Kidney (tissue), 14 donors: ENCODE results near the gene CD48. TPM values are rescaled to one million over a fixed set of nuclear protein-coding genes. Genes with fewer than 3 reads are reported as not detected.

Experiments used
- DNase-seq, 5 donors: peaks; one replicate each; pipeline ENCODE4 v3.0.0-alpha.2; 2013 to 2020
- FAIRE-seq: peaks from 2 replicates; lab custom pipeline; 2012; peaks lifted over from hg19 to GRCh38; lab: Jason Lieb, UNC
- H3K27ac ChIP-seq, 2 donors: one replicate each; pipeline ENCODE4 v1.7.0; 2013; ENCODE audit warnings: low read depth in 2 of 2, low read length in 2 of 2, inconsistent platforms in 1 of 2
- H3K27me3 ChIP-seq: one replicate; pipeline ENCODE4 v1.7.1; 2013; ENCODE audit warnings: low read length, inconsistent platforms; ENCODE audit not compliant: control insufficient read depth, insufficient read depth
- H3K36me3 ChIP-seq, 3 donors: one replicate each; pipeline versions ENCODE4 v1.7.0 to v1.7.1; 2013; ENCODE audit warnings: low read length in 3 of 3, control low read depth in 1 of 3, inconsistent platforms in 1 of 3; ENCODE audit not compliant: insufficient read depth in 3 of 3, control insufficient read depth in 2 of 3
- H3K4me1 ChIP-seq, 3 donors: one replicate each; pipeline versions ENCODE4 v1.7.0 to v1.7.1; 2013; ENCODE audit warnings: low read length in 3 of 3, inconsistent platforms in 1 of 3, low read depth in 1 of 3; ENCODE audit not compliant: control insufficient read depth in 2 of 3, insufficient read depth in 2 of 3
- H3K4me3 ChIP-seq, 3 donors: one replicate each; pipeline versions ENCODE4 v1.7.0 to v1.8.1; 2013; ENCODE audit warnings: low read length in 3 of 3, control low read depth in 1 of 3, inconsistent platforms in 1 of 3
- H3K9ac ChIP-seq, 3 donors: one replicate each; pipeline versions ENCODE4 v1.7.0 to v1.7.1; 2013; ENCODE audit warnings: low read length in 3 of 3, control low read depth in 1 of 3, inconsistent platforms in 1 of 3
- H3K9me3 ChIP-seq, 3 donors: one replicate each; pipeline versions ENCODE4 v1.7.0 to v1.7.1; 2013; ENCODE audit warnings: low read length in 3 of 3, control low read depth in 1 of 3, inconsistent platforms in 1 of 3; ENCODE audit not compliant: control insufficient read depth in 2 of 3, insufficient read depth in 1 of 3
- intact Hi-C: fragments of 100-400 bp; cut with DNase I; formaldehyde crosslinking; loops from one replicate; pipeline ENCODE4 v1.11.1; 2022
- polyA plus RNA-seq: library from polyadenylated mRNA; stranded (reverse); fragments of 350-450 nt; fragmentation: Illumina TruSeq; extraction: RNeasy Lipid Tissue Mini Kit (QIAGEN cat#74804); gene quantifications from one replicate; pipeline ENCODE4 v1.2.3, GENCODE V29; 2014; ENCODE audit warnings: low read depth, low replicate concordance; ENCODE audit not compliant: insufficient read depth
- total RNA-seq: library from RNA; stranded (reverse); fragmentation: NEBNext Ultra II Directional; extraction: Animal tissue kit (Norgen Biotek cat#: 25700); gene quantifications from one replicate; pipeline ENCODE4 v1.2.1, GENCODE V29; 2021
- TF ChIP-seq, protein P1 (sequence below): IDR thresholded peaks from 3 replicates; pipeline ENCODE4 v1.5.1; 2012; ENCODE audit warnings: mild to moderate bottlenecking, moderate library complexity, borderline replicate concordance; ENCODE audit not compliant: insufficient read depth; ENCODE audit errors: extremely low read depth
- donor health status: control.
- donor health status: control.
- donor health status: control.
- donor health status: control.
- donor health status: control.
- donor health status: DM: yes; HTN: yes; CAD: no.
- donor health status: Normal renal cell carcinoma (clear cell type).

Gene CD48
- total and polyA plus RNA-seq, 2 donors from 2014 or later, result 3.2 to 20.5 TPM

DNA sequence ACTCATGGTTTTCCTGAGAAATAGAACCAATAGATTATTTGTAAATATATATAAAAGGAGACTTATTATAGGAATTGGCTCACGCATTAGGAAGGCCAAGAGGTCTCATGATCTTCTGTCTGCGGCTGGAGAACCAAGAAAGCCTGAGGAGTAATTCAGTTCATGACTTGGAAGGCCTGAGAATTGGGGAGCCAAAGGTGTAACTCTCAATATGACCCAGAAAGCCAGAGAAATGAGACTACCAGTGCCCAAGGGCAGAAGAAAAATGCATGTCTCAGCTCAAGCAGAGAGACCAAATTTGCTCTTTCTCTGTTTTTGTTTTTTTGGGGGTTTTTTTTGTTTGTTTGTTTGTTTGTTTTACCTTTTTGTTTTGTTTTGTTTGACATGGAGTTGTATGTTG is 46.9 kb upstream of the CD48 start:
- FAIRE-seq (no peak), DNase-seq (no peak)
- TF ChIP-seq, protein P1, sequence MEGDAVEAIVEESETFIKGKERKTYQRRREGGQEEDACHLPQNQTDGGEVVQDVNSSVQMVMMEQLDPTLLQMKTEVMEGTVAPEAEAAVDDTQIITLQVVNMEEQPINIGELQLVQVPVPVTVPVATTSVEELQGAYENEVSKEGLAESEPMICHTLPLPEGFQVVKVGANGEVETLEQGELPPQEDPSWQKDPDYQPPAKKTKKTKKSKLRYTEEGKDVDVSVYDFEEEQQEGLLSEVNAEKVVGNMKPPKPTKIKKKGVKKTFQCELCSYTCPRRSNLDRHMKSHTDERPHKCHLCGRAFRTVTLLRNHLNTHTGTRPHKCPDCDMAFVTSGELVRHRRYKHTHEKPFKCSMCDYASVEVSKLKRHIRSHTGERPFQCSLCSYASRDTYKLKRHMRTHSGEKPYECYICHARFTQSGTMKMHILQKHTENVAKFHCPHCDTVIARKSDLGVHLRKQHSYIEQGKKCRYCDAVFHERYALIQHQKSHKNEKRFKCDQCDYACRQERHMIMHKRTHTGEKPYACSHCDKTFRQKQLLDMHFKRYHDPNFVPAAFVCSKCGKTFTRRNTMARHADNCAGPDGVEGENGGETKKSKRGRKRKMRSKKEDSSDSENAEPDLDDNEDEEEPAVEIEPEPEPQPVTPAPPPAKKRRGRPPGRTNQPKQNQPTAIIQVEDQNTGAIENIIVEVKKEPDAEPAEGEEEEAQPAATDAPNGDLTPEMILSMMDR, result no peak
- Histone ChIP-seq H3K27me3 (no peaks in the 10 kb centered on the region), H3K36me3 (no peaks in the 10 kb centered on the region), H3K9ac (no peak overlapping the region), H3K9me3 (no peaks in the 10 kb centered on the region), H3K27ac (no peak overlapping the region), H3K4me3 (no peak overlapping the region), H3K4me1 (no peaks in the 10 kb centered on the region)
- intact Hi-C loops, result no loop called here

DNA sequence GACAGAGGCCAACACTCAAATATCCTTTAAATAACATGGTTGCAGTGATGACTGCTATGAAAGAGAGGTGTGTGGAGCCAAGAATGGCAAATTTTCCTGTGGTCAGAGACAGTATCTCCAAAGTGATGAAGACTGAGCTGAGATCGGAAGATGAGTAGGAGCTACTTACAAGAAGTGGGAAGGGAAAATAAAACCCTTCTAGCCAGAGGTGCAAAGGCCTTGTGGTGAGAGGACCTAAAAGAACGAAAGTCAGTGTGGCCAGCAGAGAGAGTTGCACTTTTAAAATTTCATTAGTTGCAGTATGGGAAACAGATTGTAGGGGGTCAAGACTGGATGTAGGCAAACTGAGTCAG is 45.2 kb upstream of the CD48 start:
- TF ChIP-seq, protein P1, result no peak
- no peak for FAIRE-seq
- intact Hi-C loops, result no loop called here

GRCh38 chr1:160755911-160756848 is 44.6 kb upstream of the CD48 start:
- intact Hi-C loops, result no loop called here
- H3K27ac ChIP-seq, result no peak overlapping the region
- no peak for FAIRE-seq

More for the DNA sequence above, 45.2 kb upstream of the CD48 start:
- Histone ChIP-seq H3K4me1 (no peaks in the 10 kb centered on the region), H3K9ac (no peak overlapping the region), H3K27me3 (no peaks in the 10 kb centered on the region), H3K4me3 (no peak overlapping the region), H3K9me3 (no peaks in the 10 kb centered on the region), H3K36me3 (no peaks in the 10 kb centered on the region), H3K27ac (no peak overlapping the region)
- DNase-seq, result no peak

More at GRCh38 chr1:160755911-160756848, 44.6 kb upstream of the CD48 start:
- H3K36me3 ChIP-seq, result no peaks in the 10 kb centered on the region
- TF ChIP-seq, protein P1, result no peak
- H3K27me3 ChIP-seq, result no peaks in the 10 kb centered on the region
- no peaks in the 10 kb centered on the region for H3K9me3 ChIP-seq
- no peak for DNase-seq
- no peak overlapping the region for H3K9ac ChIP-seq
- H3K4me1 ChIP-seq, result no peaks in the 10 kb centered on the region
- H3K4me3 ChIP-seq, result no peak overlapping the region
